NCI-H2171 treated with DMSO at 0.1 percent for 48 hours (cell line): ENCODE data around the gene TRIM34.
"Not testable (repeated sequence)": the region's sequence is repeated elsewhere in the genome, so short reads cannot be mapped to it uniquely, and the experiment has no call there.

ENCODE experiments used
- DNase-seq: peaks from one replicate; lab custom pipeline; 2025; lab: John Stamatoyannopoulos, UW

Gene TRIM34, protein sequence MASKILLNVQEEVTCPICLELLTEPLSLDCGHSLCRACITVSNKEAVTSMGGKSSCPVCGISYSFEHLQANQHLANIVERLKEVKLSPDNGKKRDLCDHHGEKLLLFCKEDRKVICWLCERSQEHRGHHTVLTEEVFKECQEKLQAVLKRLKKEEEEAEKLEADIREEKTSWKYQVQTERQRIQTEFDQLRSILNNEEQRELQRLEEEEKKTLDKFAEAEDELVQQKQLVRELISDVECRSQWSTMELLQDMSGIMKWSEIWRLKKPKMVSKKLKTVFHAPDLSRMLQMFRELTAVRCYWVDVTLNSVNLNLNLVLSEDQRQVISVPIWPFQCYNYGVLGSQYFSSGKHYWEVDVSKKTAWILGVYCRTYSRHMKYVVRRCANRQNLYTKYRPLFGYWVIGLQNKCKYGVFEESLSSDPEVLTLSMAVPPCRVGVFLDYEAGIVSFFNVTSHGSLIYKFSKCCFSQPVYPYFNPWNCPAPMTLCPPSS

DNA sequence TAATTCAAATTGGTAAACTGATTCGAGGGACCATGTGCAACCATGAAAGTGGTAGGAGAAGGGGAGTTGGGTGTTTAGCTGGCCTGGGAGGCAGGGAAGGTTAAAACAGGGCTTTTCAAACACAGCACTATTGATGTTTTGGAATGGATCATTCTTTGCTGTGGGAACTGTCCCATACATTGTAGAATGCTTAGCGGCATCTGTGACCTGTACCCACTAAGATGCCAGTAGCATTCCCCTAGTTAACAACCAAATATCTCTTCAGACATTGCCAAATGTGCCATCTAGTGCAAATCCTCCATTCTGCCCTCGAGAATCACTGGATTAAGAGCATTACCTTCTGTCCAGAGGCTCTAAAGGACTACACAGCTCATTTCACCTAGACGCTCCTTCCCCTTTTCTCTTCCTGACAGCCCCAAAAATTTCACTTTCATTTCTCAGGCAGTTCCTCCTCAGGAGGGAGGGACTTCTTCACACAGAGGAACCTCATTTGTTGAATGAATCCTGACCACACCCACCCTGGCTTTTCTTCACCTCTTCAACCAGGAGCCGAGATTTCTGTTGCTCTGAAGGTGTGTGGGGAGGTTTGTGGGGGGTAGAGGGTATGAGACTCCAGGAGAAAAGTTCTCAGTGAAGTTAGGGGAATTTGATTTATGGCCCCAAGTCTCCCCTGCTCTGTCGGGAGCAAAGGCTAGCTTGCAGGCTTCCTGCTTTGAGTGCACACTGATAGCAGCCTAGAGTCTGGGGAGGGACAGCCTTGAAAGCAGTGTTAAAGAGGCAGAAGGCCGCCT, at the start of gene TRIM34:
TSS of gene TRIM34 (plus strand) at position 513 of the 791 bp plus-strand sequence. CDS start 7,331 bp downstream, outside the sequence.
- no peak for DNase-seq

DNA sequence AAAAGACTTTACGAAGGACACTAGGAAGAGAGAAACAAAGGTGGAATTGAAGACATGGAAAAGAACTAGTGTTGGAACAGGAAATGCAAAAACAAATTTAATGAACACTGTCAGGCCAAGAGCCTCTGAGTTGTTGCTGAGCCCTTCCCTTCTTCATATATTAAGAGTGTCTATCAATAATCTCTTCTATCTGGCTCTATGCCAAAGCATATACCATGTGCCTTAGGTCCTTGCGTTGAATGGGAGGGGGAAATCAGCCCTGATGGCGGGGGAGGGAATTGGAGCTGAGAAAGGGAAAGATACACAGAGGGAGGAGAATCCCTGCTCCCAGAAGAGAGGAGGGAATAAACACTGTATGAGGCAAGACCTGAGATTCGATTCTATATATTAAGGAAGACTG, 49.6 kb upstream of the TRIM34 start:
- no peak for DNase-seq

DNA sequence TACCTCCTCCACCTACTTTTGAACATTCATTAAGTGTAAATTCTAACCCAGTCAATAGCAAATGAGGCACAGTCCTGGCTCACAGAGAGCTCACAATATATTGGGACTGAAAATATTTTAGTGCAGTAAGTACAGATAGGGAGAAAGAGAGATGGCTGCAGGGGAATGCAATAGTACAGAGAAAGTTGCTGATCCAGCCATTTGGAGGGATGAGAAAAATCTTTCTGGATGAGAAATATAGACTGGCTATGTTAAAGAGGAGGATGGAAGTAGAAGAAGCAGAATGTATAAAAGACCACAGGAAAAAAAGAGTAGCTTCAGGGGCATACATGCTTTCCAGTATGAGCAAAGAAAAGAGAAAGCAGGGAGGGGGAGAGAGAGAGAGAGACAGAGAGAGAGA, 47.7 kb upstream of the TRIM34 start:
- DNase-seq = no peak

DNA sequence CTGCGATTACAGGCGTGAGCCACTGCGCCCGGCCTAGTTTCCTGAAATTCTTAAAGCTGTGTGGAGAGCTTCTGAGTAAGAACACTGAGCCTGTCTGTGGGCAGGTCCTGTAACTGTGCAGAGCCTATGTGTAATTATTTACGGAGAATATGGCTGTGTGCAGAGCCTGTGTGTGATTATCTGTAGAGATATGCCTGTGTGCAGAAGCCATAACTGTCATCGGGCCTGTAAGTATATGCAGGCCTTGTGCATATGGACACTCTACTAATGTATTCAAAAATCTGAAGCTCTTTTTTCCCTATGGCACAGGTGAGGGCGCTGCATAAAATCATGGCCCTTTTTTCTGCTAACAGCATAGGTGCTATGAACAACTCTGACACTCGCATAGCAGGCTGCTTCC, 44.2 kb upstream of the TRIM34 start, which contains the start of gene OR52B6:
TSS of gene OR52B6 (plus strand) at position 301 of the 400 bp plus-strand sequence. CDS start at position 301, 0 bp downstream.
- DNase-seq = no peak

DNA sequence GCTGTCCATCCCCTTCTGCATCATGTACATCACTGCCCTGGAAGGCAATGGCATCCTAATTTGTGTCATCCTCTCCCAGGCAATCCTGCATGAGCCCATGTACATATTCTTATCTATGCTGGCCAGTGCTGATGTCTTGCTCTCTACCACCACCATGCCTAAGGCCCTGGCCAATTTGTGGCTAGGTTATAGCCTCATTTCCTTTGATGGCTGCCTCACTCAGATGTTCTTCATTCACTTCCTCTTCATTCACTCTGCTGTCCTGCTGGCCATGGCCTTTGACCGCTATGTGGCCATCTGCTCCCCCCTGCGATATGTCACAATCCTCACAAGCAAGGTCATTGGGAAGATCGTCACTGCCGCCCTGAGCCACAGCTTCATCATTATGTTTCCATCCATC, 43.8 kb upstream of the TRIM34 start:
- DNase-seq = no peak

DNA sequence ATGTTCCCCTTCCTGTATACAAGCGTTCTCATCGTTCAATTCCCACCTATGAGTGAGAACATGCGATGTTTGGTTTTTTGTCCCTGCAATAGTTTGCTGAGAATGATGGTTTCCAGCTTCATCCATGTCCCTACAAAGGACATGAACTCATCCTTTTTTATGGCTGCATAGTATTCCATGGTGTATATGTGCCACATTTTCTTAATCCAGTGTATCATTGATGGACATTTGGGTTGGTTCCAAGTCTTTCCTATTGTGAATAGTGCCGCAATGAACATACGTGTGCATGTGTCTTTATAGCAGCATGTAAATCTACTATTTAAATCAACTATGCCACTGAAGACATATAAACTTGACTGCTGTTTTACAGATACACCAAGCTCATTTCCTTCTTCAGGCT, 40.3 kb upstream of the TRIM34 start:
- DNase-seq = not testable (repeated sequence)

DNA sequence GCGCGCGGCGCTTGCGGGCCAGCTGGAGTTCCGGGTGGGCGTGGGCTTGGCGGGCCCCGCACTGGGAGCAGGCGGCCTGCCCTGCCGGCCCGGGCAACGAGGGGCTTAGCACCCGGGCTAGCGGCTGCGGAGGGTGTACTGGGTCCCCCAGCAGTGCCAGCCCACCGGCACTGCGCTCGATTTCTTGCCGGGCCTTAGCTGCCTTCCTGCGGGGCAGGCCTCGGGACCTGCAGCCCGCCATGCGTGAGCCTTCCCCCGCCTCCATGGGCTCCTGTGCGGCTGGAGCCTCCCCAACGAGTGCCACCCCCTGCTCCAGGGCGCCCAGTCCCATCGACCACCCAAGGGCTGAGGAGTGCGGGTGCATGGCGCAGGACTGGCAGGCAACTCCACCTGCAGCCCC, 34.9 kb upstream of the TRIM34 start:
- not testable (repeated sequence) for DNase-seq

DNA sequence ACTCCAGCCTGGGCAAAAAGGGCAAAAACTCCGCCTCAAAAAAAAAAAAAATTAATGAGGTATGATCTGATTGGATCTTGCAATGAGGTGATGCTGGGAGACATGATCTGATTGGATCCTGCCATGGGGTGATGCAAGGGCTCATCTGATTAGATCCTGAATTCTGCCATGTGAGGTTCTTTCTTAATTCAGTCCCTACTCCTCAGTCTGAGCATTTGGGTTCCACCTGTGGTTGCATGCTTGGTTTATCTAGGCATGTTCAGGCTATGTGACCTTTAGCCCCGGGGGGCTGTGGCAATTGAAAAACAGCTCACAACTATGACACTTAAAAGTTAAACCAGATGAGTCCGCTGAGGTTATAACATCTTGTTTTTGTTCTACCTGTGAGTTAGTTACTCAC, 33.2 kb upstream of the TRIM34 start:
- no peak for DNase-seq

DNA sequence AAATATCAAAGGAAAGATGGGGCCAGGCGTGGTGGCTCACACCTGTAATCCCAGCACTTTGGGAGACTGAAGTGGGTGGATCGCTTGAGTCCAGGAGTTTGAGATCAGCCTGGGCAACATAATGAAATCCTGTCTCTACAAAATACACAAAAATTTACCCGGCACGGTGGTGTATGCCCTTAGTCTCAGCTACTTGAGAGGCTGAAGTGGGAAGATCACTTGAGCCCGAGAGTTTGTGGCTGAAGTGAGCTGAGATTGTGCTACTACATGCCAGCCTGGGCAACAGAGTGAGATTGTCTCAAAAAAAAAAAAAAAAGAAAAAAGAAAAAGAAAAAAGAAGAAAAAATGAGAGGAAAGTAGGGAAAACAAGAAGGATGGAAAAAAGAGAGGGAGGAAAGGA, 32.2 kb upstream of the TRIM34 start:
- DNase-seq = no peak

DNA sequence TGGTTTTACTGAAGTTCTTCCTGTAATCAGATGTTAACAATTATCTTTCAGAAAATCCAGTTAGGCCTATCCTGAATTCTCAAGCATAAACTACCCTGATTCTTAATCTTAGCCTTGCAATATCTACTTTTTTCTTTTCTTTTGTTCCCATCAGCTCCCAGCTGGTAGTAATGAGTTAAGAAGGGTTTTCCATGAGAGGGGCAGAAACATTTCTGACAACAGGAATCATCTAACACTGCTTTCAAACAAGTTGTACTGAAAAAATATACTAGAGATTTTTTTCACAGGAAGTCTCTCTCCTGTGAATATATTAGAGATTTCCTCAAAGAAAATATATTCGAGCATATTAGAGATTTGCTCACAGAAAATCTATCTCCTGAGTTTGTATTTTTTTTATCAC, 31.7 kb upstream of the TRIM34 start:
- no peak for DNase-seq

DNA sequence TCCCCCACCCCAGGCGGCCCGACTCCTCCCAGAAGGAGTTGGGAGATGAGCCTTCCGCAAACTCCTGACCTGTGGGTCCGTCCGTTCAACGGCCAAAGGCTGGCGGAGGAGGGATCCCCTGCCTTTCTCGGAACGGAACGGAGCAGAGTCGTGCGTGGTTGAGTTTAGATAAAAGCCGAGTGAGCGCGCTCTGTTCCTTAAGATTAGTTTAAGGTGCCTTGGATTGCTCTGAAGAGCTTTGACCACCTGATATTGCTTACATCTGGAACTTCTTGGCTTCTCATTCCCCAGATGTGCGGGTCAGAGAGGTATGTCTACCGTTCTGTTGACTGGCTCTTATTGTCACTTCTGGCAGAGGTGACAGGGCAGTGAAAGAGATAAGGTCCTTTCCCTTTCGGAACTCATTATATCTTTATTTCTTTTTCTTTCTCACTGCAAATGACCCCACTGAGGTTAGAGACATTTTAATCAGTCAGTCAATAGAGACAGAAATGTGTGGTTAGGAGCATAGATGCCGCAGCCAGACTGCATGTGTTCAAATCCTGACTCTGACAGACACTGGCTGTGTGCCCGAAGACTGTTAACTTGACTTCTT, 28.1 kb upstream of the TRIM34 start, which contains the start of gene TRIM6:
TSS of gene TRIM6 (plus strand) at position 31 of the 595 bp plus-strand sequence. CDS start at position 292, 261 bp downstream.
- no peak for DNase-seq

DNA sequence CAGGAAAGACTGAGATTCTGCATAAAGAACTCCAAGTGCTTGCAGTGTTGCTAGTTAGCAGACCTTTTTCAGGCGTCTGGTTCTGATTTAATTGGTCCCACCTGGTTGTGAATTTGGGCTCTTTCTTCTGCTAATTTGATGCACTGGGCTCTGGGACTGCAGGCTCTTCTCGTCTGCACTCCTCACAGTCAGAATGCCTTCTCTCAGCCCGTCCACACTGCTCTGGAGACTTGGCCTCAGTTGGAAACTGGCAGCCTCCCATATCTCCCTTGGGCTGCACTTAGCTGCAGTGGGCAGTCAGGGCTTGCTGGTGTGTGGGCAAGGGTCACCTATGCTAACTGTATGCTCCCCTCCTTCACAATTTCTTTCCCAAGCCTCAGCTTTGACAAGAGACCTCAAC, 26.8 kb upstream of the TRIM34 start:
- no peak for DNase-seq

DNA sequence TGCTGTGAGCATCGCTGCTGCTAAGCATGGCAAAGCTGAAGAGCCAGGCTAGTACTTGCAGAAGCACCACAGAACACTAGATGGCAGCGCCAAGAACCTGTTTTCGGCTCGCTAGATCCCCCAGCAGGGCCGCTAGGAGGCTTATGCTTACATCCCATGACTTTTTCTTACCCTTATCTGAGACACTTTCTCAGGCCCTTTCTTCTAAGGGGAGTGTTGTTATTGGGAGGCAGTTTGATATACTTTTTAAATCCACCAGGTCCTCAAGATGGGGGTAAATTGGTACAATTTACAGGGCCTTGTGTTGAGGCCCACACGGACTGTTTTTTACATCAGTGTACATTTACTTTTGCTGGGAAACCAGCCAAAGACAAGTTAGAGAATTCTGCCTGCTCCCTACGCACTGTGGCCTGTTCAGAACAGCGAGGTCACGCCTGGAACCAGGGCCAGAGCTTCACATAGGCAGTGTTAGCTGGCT, 24.4 kb upstream of the TRIM34 start:
- peak; percentile 7 for DNase-seq

DNA sequence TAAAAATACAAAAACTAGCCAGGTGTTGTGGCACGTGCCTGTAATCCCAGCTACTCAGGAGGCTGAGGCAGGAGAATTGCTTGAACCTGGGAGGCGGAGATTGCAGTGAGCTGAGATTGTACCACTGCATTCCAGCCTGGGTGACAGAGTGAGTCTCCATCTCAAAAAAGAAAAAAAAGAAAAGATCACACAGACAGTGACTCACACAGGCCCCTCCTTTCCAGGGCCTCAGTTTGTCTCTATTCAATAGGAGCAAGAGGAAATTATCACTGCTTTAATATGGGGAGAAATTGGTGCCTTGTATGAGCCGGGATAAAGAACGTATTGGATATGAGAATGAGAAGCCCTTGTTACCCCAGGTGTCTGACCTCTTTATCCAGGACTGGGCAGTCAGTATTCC, 22.0 kb upstream of the TRIM34 start:
- DNase-seq = not testable (repeated sequence)

DNA sequence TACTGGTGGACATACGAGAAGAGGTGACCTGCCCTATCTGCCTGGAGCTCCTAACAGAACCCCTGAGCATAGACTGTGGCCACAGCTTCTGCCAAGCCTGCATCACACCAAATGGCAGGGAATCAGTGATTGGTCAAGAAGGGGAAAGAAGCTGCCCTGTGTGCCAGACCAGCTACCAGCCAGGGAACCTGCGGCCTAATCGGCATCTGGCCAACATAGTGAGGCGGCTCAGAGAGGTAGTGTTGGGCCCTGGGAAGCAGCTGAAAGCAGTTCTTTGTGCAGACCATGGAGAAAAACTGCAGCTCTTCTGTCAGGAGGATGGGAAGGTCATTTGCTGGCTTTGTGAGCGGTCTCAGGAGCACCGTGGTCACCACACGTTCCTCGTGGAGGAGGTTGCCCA, 21.5 kb upstream of the TRIM34 start:
- DNase-seq = no peak

DNA sequence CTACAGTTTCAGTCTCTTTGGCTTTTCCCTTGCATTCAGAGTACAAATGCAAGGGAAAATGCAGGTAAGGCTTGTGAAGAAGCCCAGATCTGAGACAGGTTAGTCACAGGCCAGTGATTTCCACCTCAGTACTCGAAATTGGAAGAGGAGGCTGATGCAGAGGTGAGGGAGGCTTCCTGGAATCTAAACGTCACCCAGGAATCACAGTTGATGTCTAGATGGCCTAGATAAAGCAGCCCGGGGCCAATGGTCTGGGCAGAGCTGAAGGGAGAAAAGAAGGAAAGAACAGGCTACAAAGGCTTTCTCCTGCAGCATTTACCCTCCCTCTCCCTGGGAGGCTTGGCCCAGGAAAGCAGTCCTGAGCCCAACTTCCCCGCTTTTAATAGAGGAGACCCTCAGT, 19.9 kb upstream of the TRIM34 start:
- DNase-seq = no peak

DNA sequence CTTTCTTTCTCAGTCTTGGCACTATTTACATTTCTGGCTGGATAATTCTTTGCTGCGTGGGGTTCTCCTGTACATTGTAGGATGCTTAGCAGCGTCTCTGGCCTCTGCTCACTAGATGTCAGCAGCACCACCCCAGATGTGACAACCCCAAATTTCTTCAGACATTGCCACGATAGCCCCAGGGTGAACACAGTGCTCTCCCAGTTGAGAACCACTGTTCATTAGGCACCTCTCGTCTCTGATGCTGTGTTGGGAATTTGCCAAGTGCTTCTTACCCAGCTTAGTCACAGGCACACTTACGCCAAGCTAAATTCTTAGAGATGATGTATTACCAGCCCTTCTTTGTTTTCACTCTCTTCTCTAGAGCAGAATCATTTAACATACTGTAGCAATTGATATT, 19.0 kb upstream of the TRIM34 start:
- DNase-seq = no peak

DNA sequence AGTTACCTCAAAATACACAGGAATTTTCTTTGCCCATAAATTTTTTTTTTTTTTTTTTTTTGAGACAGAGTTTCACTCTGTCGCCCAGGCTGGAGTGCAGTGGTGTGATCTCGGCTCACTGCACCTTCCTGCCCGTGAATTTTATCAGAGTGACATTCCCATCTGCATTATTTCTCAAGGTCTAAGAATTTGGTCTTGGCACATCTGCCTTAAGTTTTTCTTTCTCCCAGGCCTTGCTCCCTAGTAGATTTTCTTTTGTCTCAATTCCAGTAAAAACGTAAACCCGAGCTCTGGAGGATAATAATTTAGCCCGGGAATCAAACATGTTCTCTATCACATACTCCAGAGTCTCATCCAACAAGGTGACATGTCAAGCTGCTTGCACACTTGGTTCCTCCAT, 16.0 kb upstream of the TRIM34 start:
- DNase-seq = no peak

DNA sequence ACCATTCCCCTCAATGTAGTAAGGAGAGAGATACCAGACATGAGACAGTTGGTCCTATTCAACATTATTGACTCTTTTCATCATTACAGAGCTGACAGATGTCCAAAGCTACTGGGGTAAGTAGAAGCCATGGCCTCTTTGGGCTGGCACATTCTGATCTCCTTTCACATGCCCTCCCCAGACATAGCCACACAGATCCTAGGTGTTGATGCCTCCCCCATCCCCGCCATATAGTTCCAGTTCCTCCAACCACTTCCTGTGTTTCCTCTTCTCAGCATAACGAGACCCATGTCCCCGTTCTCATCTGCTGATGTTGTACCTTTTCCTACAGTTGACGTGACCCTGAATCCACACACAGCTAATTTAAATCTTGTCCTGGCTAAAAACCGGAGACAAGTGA, 14.4 kb upstream of the TRIM34 start:
- no peak for DNase-seq

DNA sequence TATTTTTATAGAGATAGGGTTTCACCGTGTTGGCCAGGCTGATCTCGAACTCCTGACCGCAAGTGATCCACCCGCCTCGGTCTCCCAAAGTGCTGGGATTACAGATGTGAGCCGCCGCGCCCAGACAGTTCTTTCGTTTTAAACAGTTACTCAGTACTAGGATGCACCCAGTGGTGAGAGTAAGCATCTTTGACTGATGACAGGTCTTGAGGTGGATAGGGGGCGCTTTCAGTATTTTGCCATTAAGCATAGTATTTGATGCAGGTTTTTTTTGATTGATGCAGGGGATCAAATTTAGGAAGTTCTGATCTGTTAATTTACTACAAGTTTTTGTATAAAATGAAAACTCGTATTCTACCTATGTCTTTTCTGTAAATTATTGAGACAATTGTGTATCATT, 13.2 kb upstream of the TRIM34 start:
- no peak for DNase-seq

DNA sequence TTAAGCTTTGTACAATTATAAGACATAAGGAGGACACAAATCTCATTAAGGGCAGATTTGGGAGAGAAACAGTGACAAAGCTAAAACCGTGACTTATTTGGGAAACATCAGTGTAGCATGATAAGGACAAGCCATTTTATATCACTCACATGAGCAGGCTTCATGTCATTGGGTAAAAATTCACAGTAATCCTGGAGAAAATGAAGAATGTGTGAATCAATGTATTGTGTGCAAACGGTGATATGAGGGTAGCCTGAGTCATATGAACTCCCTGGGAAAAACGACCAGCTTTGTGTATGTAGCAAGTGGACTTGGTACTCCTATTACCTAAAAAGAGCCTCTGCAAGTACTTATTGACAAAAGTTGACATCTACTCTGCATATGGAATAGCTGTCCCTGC, 6.0 kb upstream of the TRIM34 start:
- DNase-seq = no peak
